OCI-LY1 (cell line): Measurements from ENCODE around the gene TECPR2.

Experiments
- H2AFZ ChIP-seq: fragments of 200-600 bp; sonication (generic), shearing (Covaris generic); 2 replicates; pipeline ENCODE4 v1.6.0; 2014; ENCODE audit warnings: antibody characterized with exemption, mild to moderate bottlenecking, low read length
- H3F3A ChIP-seq: fragments of 200-600 bp; sonication (generic), shearing (Covaris generic); 2 replicates; pipeline ENCODE4 v1.6.0; 2014; ENCODE audit warnings: mild to moderate bottlenecking, antibody characterized with exemption, low read length, moderate library complexity; ENCODE audit not compliant: insufficient read depth
- H3K27ac ChIP-seq: fragments of 200-600 bp; sonication (generic); 2 replicates; pipeline ENCODE4 v1.5.1; 2014; ENCODE audit warnings: low read length, mixed run types, mild to moderate bottlenecking, low read depth; ENCODE audit not compliant: poor library complexity, severe bottlenecking
- H3K27me3 ChIP-seq: fragments of 200-600 bp; sonication (generic); 2 replicates; pipeline ENCODE4 v1.6.0; 2014; ENCODE audit warnings: antibody characterized with exemption, mild to moderate bottlenecking, low read length, moderate library complexity; ENCODE audit not compliant: insufficient read depth
- H3K36me3 ChIP-seq: fragments of 200-600 bp; sonication (generic); 2 replicates; pipeline ENCODE4 v1.6.1; 2014; ENCODE audit warnings: mild to moderate bottlenecking, antibody characterized with exemption, low read length, moderate library complexity, mixed read lengths; ENCODE audit not compliant: insufficient read depth
- H3K4me1 ChIP-seq: fragments of 200-600 bp; sonication (generic); 2 replicates; pipeline ENCODE4 v1.5.1; 2014; ENCODE audit warnings: mild to moderate bottlenecking, low read length, moderate library complexity; ENCODE audit not compliant: insufficient read depth, severe bottlenecking
- H3K4me2 ChIP-seq: fragments of 200-600 bp; sonication (generic), shearing (Covaris generic); 2 replicates; pipeline ENCODE4 v1.6.1; 2014; ENCODE audit warnings: low read length
- H3K4me3 ChIP-seq: fragments of 200-600 bp; sonication (generic); 2 replicates; pipeline ENCODE4 v1.5.1; 2014; ENCODE audit warnings: low read length, low read depth, mild to moderate bottlenecking, mixed read lengths; ENCODE audit not compliant: poor library complexity, severe bottlenecking
- H3K79me2 ChIP-seq: fragments of 200-600 bp; shearing (Covaris generic); 2 replicates; pipeline ENCODE4 v1.6.1; 2016; ENCODE audit warnings: mixed run types, low read length, mixed read lengths; ENCODE audit not compliant: insufficient read depth
- H3K9ac ChIP-seq: fragments of 200-600 bp; sonication (generic), shearing (Covaris generic); 2 replicates; pipeline ENCODE4 v1.6.1; 2014; ENCODE audit warnings: mild to moderate bottlenecking, low read length, mixed read lengths
- H3K9me2 ChIP-seq: fragments of 200-600 bp; sonication (generic), shearing (Covaris generic); 2 replicates; pipeline ENCODE4 v1.6.1; 2014; ENCODE audit warnings: low read depth, mild to moderate bottlenecking, low read length, mixed read lengths
- H3K9me3 ChIP-seq: fragments of 200-600 bp; shearing (Covaris generic); 2 replicates; pipeline ENCODE4 v1.6.1; 2014; ENCODE audit warnings: low read length, mixed read lengths
- H4K20me1 ChIP-seq: fragments of 200-600 bp; sonication (generic), shearing (Covaris generic); 2 replicates; pipeline ENCODE4 v1.6.0; 2016; ENCODE audit warnings: mild to moderate bottlenecking, low read length; ENCODE audit not compliant: insufficient read depth
- EZH2 ChIP-seq: fragments of 200-600 bp; sonication (generic), shearing (Covaris generic); IDR thresholded peaks from 2 replicates; pipeline ENCODE4 v1.8.0; 2017; ENCODE audit warnings: borderline replicate concordance, mixed run types, mild to moderate bottlenecking, antibody characterized with exemption, low read length, moderate library complexity, mixed read lengths
- TF ChIP-seq, protein P1 (sequence below): fragments of 200-600 bp; sonication (generic), shearing (Covaris generic); IDR thresholded peaks from 2 replicates; pipeline ENCODE4 v1.5.1; 2017; ENCODE audit warnings: mild to moderate bottlenecking, antibody characterized with exemption, low read length, moderate library complexity, mixed read lengths

TECPR2 gene, protein sequence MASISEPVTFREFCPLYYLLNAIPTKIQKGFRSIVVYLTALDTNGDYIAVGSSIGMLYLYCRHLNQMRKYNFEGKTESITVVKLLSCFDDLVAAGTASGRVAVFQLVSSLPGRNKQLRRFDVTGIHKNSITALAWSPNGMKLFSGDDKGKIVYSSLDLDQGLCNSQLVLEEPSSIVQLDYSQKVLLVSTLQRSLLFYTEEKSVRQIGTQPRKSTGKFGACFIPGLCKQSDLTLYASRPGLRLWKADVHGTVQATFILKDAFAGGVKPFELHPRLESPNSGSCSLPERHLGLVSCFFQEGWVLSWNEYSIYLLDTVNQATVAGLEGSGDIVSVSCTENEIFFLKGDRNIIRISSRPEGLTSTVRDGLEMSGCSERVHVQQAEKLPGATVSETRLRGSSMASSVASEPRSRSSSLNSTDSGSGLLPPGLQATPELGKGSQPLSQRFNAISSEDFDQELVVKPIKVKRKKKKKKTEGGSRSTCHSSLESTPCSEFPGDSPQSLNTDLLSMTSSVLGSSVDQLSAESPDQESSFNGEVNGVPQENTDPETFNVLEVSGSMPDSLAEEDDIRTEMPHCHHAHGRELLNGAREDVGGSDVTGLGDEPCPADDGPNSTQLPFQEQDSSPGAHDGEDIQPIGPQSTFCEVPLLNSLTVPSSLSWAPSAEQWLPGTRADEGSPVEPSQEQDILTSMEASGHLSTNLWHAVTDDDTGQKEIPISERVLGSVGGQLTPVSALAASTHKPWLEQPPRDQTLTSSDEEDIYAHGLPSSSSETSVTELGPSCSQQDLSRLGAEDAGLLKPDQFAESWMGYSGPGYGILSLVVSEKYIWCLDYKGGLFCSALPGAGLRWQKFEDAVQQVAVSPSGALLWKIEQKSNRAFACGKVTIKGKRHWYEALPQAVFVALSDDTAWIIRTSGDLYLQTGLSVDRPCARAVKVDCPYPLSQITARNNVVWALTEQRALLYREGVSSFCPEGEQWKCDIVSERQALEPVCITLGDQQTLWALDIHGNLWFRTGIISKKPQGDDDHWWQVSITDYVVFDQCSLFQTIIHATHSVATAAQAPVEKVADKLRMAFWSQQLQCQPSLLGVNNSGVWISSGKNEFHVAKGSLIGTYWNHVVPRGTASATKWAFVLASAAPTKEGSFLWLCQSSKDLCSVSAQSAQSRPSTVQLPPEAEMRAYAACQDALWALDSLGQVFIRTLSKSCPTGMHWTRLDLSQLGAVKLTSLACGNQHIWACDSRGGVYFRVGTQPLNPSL (N-terminal part only)

DNA sequence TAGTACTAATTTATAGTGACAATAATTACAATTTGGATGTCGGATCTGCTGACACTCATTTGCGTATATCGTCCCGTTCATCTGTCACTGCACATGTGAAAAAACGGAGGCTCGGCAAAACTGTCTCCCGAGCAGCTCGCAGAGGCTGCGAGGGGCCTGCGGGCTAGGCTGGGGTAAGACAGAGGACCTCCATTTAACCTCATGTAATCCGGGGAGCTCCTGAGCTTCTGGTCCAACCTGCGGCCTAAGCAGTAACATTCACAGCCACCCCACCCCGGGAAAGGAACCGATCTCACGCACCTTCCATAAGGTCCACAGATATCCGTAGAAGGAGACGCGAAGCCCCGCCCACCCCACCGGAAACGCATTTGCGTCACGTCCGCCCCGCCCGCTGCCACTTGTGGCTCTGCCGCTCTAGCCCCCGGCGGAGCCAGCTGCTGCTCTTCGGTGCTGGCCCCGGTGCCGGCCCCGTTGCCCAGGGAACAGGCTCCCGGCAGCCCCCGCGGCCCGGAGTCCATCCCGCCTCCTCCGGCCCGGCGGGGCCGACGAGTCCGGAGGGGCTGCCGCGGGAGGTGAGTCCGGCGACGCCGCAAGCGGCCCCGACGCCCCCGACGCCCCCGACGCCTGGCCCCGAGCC, at the start of gene TECPR2, which contains the start of gene CINP:
TECPR2 (plus strand) TSS at position 397 of the 637 bp plus-strand sequence. CDS start 13,781 bp downstream, outside the sequence.
CINP (minus strand) TSS at position 346 of the 637 bp plus-strand sequence; CDS start at position 307, 39 bp downstream.
- Histone ChIP-seq H3K27me3 (no peaks in the 10 kb centered on the region), H3F3A (no peaks in the 10 kb centered on the region), H3K36me3 (no peaks in the 10 kb centered on the region), H3K4me1 (peaks cover 25% of the 10 kb centered on the region), H3K27ac (no peak within 1 kb of the TSS), H3K79me2 (no peaks in the 10 kb centered on the region), H3K9me2 (no peaks in the 10 kb centered on the region), H3K4me3 (peak within 1 kb of the TSS; percentile 69), H4K20me1 (no peaks in the 10 kb centered on the region), H3K9me3 (no peaks in the 10 kb centered on the region), H3K4me2 (peak within 1 kb of the TSS; percentile 97), H3K9ac (peak within 1 kb of the TSS; percentile 72), H2AFZ (no peak within 1 kb of the TSS)
- TF ChIP-seq EZH2, result no peak
- TF ChIP-seq, protein P1, sequence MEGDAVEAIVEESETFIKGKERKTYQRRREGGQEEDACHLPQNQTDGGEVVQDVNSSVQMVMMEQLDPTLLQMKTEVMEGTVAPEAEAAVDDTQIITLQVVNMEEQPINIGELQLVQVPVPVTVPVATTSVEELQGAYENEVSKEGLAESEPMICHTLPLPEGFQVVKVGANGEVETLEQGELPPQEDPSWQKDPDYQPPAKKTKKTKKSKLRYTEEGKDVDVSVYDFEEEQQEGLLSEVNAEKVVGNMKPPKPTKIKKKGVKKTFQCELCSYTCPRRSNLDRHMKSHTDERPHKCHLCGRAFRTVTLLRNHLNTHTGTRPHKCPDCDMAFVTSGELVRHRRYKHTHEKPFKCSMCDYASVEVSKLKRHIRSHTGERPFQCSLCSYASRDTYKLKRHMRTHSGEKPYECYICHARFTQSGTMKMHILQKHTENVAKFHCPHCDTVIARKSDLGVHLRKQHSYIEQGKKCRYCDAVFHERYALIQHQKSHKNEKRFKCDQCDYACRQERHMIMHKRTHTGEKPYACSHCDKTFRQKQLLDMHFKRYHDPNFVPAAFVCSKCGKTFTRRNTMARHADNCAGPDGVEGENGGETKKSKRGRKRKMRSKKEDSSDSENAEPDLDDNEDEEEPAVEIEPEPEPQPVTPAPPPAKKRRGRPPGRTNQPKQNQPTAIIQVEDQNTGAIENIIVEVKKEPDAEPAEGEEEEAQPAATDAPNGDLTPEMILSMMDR, result no peak

DNA sequence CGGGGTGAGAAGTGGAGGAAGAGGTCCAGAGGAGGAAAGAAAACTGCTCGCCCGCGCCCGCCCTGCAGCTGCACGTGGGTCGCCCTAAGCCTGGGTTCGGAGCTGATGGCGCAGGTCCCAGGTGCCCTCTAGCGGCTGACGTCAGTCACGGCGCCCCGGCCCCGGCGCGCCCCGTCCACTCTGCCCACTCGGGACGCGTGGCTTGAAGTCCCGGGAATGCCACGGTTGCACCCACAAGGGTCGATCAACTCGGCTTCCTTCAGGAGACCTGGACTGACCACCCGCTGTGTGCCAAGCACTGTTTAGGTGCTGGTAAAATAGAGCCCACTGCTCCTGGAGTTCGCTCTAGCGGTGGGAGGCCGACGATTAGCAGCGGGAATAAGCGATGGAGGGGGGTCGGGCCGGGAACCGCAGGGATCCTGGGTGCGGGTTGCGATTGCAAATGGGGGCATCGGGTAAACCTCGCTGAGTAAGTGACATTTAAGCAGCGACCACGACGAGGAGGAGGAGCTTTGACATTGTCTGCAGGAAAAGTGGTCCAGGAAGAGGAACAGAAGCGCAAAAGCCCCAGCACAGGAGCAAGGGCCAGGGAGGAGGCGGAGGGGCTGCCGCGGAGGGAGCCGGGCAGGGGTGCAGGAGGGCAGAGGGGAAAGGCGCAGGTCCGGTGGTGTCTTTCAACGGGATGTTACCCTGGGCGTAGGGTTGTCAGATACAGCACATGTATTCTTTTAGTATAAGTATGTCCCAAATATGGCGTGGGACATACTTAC, 48.3 kb upstream of the TECPR2 start:
- H3K36me3 ChIP-seq, result no peaks in the 10 kb centered on the region
- no peaks in the 10 kb centered on the region for H4K20me1 ChIP-seq
- no peaks in the 10 kb centered on the region for H3K9me2 ChIP-seq
- peak overlapping the region; percentile 56; the same call in 1 of the 2 replicates for H3K9ac ChIP-seq
- H3K79me2 ChIP-seq, result no peaks in the 10 kb centered on the region
- no peaks in the 10 kb centered on the region for H3K27me3 ChIP-seq
- TF ChIP-seq, protein P1, result peak; percentile 73
- no peak for TF ChIP-seq EZH2
- H3F3A ChIP-seq, result no peaks in the 10 kb centered on the region
- H3K4me2 ChIP-seq, result peak overlapping the region; percentile 73
- peaks cover 49% of the 10 kb centered on the region for H3K4me1 ChIP-seq
- H3K9me3 ChIP-seq, result no peaks in the 10 kb centered on the region
- H3K4me3 ChIP-seq, result peak overlapping the region; percentile 63
- peak overlapping the region; percentile 85; the same call in 1 of the 2 replicates for H2AFZ ChIP-seq
- H3K27ac ChIP-seq, result no peak overlapping the region
